ENCODE data around the gene LPIN1.
A peak's percentile ranks its signal among the peaks of the same experiment; 100 is the strongest.
"Not testable (repeated sequence)": the region's sequence is repeated elsewhere in the genome, so short reads cannot be mapped to it uniquely, and the experiment has no call there.

LPIN1 gene

DNA sequence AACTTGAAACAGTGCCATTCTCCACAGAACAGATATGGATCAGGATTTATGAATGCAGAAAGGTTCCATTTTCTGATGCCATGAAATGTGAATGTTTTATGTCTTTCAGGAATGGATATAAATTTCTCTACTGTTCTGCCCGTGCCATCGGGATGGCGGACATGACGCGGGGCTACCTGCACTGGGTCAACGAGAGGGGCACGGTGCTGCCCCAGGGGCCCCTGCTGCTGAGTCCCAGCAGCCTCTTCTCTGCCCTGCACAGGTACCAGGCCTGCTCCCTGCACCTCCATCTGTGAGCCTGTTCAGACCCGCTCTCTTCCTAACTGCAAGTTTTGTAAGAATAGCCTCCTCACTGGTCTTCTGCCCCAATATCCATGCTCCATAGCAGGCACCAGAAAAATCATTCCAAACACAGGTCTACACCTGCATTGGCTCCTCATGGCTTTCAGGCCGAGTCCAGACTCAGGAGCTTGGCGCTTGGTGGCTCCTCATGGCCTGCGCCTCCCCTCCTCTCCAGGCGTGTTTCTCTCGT is 68.6 kb downstream of the LPIN1 start:
- DNase-seq: no peak

DNA sequence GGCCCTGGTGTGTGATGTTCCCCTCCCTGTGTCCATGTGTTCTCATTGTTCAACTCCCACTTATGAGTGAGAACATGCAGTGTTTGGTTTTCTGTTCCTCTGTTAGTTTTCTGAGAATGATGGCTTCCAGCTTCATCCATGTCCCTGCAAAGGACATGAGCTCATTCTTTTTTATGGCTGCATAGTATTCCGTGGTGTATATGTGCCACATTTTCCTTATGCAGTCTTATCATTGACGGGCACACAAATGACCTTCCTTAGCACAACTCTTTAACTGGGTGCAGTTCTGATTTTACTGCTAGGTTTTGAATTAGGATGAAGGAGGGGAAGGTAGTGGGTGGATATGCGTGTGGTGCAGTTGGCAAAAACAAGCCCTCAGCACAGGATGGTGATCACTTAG is 70.5 kb downstream of the LPIN1 start:
- DNase-seq: not testable (repeated sequence)

DNA sequence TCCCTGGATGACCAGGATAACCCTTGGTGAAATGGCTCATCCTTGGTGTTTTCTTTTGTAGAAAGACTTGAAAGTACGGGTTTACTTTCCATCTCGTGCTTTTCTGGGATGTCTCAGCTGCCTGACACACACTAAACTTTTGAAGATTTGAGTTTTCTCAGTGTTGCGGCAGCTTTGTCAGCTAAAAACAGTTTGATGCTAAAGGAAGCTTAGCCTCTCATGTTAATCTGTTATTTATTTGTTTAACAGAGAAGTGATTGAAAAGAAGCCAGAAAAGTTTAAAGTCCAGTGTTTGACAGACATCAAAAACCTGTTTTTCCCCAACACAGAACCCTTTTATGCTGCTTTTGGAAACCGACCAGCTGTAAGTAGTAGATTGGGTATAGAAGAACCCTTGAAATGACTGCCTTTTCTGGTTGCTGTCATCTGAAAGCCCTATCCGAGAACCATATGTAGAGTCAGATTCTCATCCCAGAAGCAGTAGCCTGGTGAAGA is 72.8 kb downstream of the LPIN1 start:
- no peak for DNase-seq

DNA sequence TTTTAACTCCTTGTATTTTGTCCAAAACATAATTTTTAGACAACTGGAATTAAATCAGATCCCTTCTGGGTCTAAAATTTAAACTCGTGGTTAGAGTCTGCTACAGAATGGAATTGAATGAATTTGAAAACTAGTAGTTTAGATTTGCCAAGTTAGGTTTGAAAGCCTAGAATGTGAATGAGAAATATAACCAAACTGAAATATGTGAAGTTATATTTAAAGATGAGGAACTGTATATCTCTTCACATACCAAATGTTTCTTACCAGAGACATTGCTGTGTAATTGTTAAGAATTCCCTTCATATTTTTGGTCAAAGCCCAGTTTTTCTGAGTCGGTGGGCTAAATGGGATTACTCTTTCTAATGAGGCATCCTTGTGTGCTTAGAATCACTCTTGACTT is 74.2 kb downstream of the LPIN1 start:
- DNase-seq: no peak

- DNase-seq: no peak
Measured at GRCh38 chr2:11821705-11822104, 75.3 kb downstream of the LPIN1 start.

GRCh38 chr2:11822359-11822745 is 75.9 kb downstream of the LPIN1 start:
- not testable (repeated sequence) for DNase-seq

DNA sequence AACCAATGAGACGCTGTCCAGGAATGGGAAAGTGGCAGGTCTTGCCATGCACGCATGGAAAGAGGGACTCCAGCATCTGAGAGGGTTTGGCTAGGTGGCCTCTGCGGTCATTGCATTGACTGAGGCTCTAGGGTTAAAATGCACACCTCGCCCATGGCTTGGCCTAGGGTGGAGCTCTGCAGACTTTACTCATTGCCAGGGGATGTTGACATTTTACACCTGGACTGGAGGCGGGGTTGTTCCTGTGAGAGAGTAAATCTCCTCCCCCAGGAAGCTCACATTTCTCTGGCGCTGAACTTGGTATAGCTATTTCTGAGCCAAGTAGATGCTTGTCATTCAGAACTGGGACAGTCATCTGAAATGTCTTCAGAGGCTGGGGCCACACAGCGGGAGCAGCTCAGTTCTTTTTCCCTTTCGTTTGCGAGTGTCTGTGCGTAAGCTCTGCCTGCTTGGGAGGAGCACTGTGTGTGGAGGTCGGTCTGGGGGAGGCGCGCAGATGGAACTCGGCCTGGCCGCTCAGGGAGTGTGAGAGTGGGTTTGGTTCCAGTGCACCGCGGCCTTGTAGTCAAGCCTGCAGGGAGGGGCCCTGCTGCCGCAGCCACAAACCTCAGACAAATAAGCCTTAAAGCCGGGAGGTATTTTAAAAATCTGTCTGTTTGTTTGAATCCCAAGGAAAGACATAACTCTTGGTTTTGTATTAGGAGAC is 76.5 kb downstream of the LPIN1 start:
- no peak for DNase-seq

GRCh38 chr2:11824901-11825828 is 78.7 kb downstream of the LPIN1 start:
- no peak for DNase-seq

DNA sequence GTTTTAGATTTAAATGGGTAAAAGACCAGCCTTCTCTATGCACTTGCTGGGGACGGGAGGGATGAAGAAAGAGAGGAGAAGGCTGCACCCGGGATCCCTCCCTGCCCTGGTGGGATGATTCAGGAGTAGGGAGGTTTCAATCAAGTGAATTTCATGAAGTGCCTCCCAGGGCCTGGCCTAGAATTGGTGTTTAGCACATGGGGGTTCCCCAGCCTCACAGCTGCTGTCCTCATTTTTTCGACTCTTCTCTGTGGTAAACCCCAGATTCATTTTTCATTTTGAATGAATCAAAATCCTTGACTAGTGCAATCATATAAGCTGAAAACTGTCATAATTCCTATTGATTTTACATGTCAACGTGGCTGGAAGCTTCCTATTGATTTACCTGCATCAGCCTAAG is 81.1 kb downstream of the LPIN1 start:
- no peak for DNase-seq

GRCh38 chr2:11828933-11829323 is 82.5 kb downstream of the LPIN1 start:
- no peak for DNase-seq

DNA sequence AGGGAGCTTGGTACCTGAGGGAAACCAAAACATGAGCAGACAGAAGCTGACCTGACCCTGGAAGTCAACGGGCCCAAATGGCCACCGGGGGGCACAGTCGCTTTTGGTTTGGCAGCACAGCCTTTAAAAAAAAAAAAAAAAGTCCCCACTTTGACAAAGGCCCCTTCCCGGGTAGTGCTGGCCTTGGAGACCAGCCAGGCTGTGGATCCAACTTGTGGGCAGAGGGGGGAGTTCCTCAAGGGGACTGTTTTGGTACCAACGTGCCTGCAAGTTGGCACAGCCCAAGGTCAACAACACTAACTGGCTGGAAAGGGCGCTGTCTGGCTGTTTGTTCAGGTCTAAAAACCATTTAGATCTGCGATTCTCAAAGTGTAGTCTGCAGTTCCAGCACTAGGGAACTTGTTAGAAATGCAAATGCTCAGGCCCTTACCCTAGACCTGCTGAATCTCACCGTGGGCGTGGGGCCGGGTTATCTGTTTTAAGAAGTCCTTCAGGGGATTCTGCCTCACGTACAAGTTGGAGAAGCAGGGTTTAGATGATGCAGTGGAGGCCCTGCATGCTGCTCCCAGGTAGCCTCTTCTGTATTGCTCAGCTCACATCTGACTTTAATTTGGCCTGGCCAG is 83.0 kb downstream of the LPIN1 start:
- DNase-seq: peak; percentile 54 to 60

- DNase-seq: peak; percentile 12 to 20
Measured at GRCh38 chr2:11829947-11830707, 83.7 kb downstream of the LPIN1 start.

- DNase-seq: no peak
Measured at GRCh38 chr2:11830708-11831301, 84.4 kb downstream of the LPIN1 start.

- no peak for DNase-seq
Measured at GRCh38 chr2:11831415-11831814, 85.0 kb downstream of the LPIN1 start.

- DNase-seq: no peak
Measured at GRCh38 chr2:11832531-11832930, 86.1 kb downstream of the LPIN1 start.

- no peak for DNase-seq
Measured at GRCh38 chr2:11833601-11834000, 87.2 kb downstream of the LPIN1 start.

DNA sequence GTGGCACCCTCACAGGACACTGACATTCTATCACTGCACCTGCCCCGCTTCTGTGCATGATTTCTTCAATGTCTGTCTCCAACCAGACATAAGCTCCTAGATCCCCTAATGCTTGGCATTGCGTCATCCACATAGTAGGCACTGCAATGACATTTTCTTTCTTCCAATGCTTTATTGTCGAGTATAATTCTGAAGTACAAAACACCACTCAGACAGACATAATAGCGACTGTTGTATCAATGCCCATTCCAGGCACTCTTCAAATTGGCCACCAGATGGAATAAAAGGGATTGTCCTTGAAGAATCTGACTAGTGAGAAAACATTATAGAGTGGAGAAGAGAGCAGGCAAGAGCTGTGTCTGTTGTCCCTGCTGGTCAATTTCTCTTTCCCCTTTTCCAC is 89.0 kb downstream of the LPIN1 start:
- no peak for DNase-seq

DNA sequence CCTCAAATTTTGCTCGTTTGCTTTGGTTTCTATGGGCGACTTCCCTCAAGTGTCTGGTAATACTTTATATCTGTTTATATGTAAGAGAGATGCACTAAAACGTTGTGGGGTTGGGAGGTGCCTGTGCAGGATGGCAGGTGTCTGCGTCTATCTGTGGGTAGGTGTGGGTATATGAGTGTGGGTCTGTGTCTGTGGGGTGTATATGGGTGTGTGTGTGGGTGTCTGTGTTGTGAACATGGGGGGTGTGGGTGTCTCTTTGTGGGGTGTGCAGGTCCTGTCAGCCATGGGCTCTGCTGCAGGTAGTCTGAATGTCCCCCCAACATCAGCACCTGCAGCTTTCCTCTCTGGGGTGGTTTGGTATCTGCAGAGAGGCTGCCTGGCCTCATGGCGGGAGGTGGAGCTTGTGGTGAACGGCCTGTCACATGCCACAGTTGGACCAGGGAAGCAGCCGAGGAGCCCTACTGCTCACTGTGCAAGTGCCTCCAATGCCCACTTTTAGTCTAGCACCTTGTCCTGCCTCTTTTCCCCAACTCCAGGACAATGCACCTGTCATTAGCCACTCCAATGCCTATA is 90.3 kb downstream of the LPIN1 start:
- no peak for DNase-seq

GRCh38 chr2:11837875-11838734 is 91.7 kb downstream of the LPIN1 start:
- DNase-seq: no peak

GRCh38 chr2:11839916-11840315 is 93.5 kb downstream of the LPIN1 start:
- DNase-seq: no peak

DNA sequence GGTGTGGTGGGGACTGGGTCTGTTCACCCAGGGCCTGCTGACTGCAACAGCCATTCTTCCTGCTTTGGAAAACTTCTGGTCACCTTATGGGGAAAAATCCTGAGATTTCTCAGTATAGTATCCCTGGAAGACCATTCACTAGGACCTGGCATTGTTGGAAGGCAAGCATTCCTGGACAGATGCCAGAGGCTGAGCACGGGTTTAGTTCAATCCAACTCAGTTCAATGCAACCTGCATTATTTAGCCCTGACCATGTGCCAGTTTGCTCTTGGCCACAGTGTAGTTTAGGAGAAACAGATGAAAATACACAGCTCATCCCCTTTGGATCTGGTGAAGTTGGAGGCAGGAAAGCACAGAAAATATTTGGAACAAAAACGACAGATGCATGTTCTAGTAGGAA is 95.9 kb downstream of the LPIN1 start:
- no peak for DNase-seq

Data from activated CD4-positive, alpha-beta T cell treated with anti-CD3 and anti-CD28 coated beads, Interleukin-2, amount 50 U/mL, for 4 hours (primary cell).